GM19372 (cell line): ENCODE data around the gene PROSER3.

Experiments used
- ATAC-seq: cut with Tn5 transposase; IDR thresholded peaks from one replicate; pipeline ENCODE4 v1.9.1; 2021; ENCODE audit warnings: mild to moderate bottlenecking, low read depth, moderate library complexity; ENCODE audit not compliant: unreplicated experiment

Gene PROSER3

GRCh38 chr19:35736913-35737886, 20.8 kb upstream of the PROSER3 start:
- no peak for ATAC-seq

- ATAC-seq, result no peak
Measured at GRCh38 chr19:35738021-35738886, 19.7 kb upstream of the PROSER3 start.

- ATAC-seq, result no peak
Measured at GRCh38 chr19:35738887-35739229, 19.1 kb upstream of the PROSER3 start.

GRCh38 chr19:35739275-35740107, 18.5 kb upstream of the PROSER3 start:
- ATAC-seq, result no peak

GRCh38 chr19:35740108-35740422, 17.9 kb upstream of the PROSER3 start:
- peak; percentile 20 for ATAC-seq

GRCh38 chr19:35740423-35741202, 17.4 kb upstream of the PROSER3 start:
- peak; percentile 55 for ATAC-seq

- ATAC-seq, result no peak
Measured at GRCh38 chr19:35741203-35741515, 16.8 kb upstream of the PROSER3 start.

- no peak for ATAC-seq
Measured at GRCh38 chr19:35742121-35742724, 15.8 kb upstream of the PROSER3 start, which contains the start of gene IGFLR1. IGFLR1 (minus strand) TSS chr19:35742452; CDS start chr19:35741180, 1,272 bp downstream.

GRCh38 chr19:35743640-35744429, 14.1 kb upstream of the PROSER3 start:
- ATAC-seq, result no peak

- peak; percentile 37 for ATAC-seq
Measured at GRCh38 chr19:35744430-35745327, 13.3 kb upstream of the PROSER3 start.

GRCh38 chr19:35745328-35746086, 12.5 kb upstream of the PROSER3 start, which contains the start of the genes PSENEN and U2AF1L4:
PSENEN (plus strand) TSS chr19:35745651; CDS start chr19:35745931, 280 bp downstream.
U2AF1L4 (minus strand) TSS chr19:35745418; CDS start chr19:35745391, 27 bp downstream.
- peak; percentile 44 for ATAC-seq

GRCh38 chr19:35746087-35746462, 11.9 kb upstream of the PROSER3 start:
- no peak for ATAC-seq

GRCh38 chr19:35746531-35746930, 11.4 kb upstream of the PROSER3 start:
- ATAC-seq, result no peak

- ATAC-seq, result peak; percentile 67
Measured at GRCh38 chr19:35748106-35749020, 9.6 kb upstream of the PROSER3 start, which contains the start of gene LIN37. LIN37 (plus strand) TSS chr19:35748576; CDS start chr19:35748725, 149 bp downstream.

- no peak for ATAC-seq
Measured at GRCh38 chr19:35750167-35750566, 7.8 kb upstream of the PROSER3 start.
